ENCODE results near the gene APOM.

Gene APOM

DNA sequence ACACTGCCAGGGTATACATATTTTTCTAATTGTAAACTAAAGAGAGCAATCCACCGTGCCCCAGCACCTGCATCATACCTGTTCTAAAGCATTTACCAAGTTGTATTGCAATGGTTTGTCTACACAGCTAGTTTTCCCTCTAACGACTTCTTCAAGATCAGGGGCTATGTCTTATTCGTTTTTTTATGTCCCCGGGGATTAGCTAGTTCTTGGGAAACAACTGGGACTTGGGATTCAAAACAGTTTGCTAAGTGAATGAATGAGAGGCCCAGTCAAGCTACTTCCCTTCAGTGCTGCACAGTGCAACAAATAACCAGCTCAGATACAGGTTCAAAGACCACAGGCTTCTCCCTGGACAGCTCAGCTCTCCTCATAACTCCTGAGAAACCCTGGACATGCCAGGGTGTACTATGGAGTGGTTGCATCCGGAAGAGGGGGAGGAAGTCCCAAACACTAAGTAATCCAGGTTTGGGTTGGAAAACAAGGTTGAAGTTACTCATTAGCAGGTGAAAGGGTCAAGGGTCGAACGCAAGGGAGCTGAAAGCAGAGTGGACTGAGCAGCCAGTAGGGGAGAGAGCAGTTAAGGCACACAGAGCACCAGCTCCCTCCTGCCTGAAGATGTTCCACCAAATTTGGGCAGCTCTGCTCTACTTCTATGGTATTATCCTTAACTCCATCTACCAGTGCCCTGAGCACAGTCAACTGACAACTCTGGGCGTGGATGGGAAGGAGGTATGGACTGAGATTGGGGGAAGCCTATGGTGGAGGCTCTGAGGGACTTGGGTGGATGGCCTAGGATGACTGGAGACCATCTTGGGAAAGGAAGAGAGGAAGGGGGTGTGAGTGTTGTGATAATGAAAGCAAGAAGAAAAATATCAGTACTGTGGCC lies at the start of gene APOM:
Gene APOM, plus strand, starts transcription at position 546 of the 889 bp plus-strand sequence. Its CDS starts 73 bp downstream, at position 619.
- no peak for DNase-seq

DNA sequence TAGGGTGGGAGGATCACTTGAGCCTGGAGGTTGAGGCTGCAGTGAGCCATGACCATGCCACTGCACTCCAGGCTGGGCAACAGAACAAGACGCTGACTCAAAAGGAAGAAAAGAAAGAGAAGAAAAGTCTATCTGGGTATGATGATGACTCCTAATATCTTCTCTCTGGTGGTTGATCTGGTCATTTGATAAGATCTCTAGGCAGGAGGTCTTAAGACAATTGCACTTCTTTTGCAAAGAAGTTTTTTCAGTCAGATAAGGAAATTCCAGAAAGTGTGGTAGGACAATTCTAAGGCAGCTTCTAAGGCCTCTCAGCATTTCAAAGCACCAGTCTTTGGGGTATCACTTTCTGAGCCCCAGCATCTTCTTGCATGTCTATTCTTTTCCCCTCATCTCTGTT lies 48.4 kb upstream of the APOM start:
- no peak for DNase-seq

GRCh38 chr6:31609519-31610406 lies 45.9 kb upstream of the APOM start:
- DNase-seq = no peak

DNA sequence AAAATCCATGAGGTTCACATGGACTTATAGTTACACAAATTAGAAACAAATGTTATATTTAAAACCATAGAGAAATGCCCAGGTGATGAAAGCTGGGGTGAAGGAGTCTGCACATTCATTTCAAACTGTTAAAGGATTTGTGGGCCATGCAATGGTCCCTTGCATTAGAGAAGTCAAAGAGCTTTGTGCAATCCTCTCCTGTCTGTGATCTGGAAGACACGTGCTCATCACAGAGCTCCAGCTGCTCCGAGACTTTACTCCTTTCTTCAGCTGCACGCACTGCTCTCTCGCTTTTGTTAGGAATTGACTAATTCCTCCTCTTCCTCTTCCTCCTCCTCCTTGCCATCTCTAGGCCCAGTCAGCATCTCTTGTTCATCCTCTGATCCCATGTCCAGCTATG lies 44.7 kb upstream of the APOM start:
- peak; percentile 31 for DNase-seq

- DNase-seq = no peak
Observed at GRCh38 chr6:31614075-31614619, 41.5 kb upstream of the APOM start.

- no peak for DNase-seq
Observed at GRCh38 chr6:31614684-31615578, 40.8 kb upstream of the APOM start, which contains the start of gene AIF1. AIF1 (plus strand) TSS chr6:31615234; CDS start chr6:31615330, 96 bp downstream.

- no peak for DNase-seq
Observed at GRCh38 chr6:31615748-31616147, 39.9 kb upstream of the APOM start.

GRCh38 chr6:31617010-31617409 lies 38.7 kb upstream of the APOM start:
- peak; percentile 34 for DNase-seq

GRCh38 chr6:31619805-31620585 lies 35.7 kb upstream of the APOM start:
- peak; percentile 99 for DNase-seq

GRCh38 chr6:31620586-31621319 lies 34.9 kb upstream of the APOM start, which contains the start of gene PRRC2A:
PRRC2A (plus strand) TSS chr6:31620715; CDS start chr6:31622790, 2,075 bp downstream.
- DNase-seq = peak; percentile 93

DNA sequence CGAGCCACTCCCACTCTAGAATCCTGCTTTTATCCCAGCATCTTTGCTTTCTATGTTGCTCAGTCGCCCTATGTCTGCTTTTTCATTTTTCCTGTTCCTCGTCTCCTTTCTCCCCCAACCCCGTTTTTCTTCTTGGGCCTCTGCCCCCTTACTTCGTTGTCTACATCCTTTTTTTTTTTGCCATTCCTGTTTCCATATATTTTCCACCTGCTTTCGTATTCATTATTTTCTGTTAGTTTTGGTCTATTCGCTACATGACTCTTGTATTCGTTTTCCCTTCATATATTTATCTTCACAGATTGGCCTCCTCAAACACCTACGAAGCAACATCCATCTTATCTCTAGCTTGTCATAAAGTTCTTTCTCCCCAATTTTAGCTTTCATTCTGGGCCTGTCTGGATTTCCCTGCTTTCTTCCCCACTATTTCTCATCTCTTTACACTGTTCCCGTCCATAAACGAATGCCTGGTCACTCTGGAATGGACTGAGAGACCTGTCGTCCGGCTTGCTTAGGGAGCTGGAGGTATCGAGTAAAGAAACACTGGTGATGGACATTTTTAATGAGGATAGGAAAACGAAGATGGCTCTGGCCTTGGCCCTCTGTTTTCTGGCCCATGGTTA lies 34.3 kb upstream of the APOM start:
- DNase-seq = no peak

- peak; percentile 48 for DNase-seq
Observed at GRCh38 chr6:31621991-31622390, 33.7 kb upstream of the APOM start.

GRCh38 chr6:31622684-31623091 lies 33.0 kb upstream of the APOM start:
- no peak for DNase-seq

DNA sequence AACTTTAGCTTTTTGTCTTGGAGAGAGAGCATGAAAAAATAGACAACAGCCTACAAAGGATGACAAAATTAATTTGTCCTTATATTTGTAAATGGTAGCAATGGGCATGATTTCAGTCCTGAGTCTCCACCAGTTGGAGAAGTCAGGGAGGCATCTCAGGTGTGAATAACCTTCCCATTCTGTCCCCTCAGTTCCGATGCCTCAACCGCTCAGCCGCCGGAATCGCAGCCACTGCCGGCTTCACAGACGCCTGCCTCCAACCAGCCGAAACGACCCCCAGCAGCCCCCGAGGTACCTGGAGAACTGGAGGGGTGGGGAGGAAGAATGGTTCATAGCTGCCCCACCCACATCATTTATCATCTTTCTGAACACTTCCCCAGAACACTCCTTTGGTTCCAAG lies 31.6 kb upstream of the APOM start:
- DNase-seq = no peak

DNA sequence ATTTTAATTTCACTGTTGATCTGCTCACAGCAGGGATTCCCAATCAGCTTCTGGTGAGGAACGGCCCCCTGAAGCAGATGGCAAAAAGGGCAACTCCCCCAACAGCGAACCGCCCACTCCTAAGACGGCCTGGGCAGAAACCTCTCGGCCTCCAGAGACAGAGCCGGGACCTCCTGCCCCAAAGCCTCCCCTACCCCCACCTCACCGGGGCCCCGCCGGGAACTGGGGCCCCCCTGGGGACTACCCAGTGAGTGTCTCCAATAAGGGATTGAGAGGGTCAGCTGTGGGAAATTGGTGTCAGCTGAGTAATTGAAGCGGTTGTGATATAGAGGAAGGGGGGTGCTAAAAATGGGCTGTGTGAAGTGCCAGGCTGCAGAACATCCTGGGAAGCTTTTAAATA lies 28.7 kb upstream of the APOM start:
- no peak for DNase-seq

DNA sequence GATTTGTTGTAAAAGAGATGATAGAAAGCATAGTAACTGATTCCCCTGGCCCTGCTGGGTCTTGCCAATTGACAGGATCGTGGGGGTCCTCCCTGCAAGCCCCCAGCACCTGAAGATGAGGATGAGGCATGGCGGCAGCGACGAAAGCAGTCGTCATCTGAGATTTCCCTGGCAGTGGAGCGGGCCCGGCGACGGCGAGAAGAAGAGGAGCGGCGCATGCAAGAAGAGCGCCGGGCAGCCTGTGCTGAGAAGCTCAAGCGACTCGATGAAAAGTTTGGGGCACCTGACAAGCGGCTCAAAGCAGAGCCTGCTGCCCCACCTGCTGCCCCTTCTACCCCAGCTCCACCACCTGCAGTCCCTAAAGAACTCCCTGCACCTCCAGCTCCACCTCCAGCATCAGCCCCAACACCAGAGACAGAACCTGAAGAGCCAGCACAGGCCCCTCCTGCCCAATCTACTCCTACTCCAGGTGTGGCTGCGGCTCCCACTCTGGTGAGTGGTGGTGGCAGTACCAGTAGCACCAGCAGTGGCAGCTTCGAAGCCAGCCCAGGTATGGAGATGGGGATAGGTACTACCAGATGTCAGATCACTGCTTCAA lies 27.9 kb upstream of the APOM start:
- DNase-seq = no peak

GRCh38 chr6:31629014-31629413 lies 26.7 kb upstream of the APOM start:
- DNase-seq = no peak

- no peak for DNase-seq
Observed at GRCh38 chr6:31630177-31630934, 25.3 kb upstream of the APOM start.

- DNase-seq = no peak
Observed at GRCh38 chr6:31631209-31631608, 24.5 kb upstream of the APOM start.
